K562 (cell line): ENCODE data around the gene DHRS12. TPM values are rescaled to one million over a fixed set of nuclear protein-coding genes. Genes with fewer than 3 reads are reported as not detected.

Experiments used
- ATAC-seq: fragments of 200-7000 bp; cut with Tn5 transposase; 3 replicates; pipeline ENCODE4 v1.9.1; 2020; ENCODE audit warnings: moderate library complexity
- BruUV-seq: library from RNA; stranded (reverse); fragments of 400-500 nt; replicated peaks from 2 replicates; lab custom pipeline; 2021; lab: Mats Ljungman, UMichigan
- CTCF ChIA-PET: fragments of 300-600 bp; formaldehyde crosslinking; extraction: SDS; loops from one replicate; lab custom pipeline; 2021; ENCODE audit warnings: low intra/inter-chr PET ratio; lab: Yijun Ruan, JAX
- POLR2A ChIA-PET: fragments of 300-600, 350-650 bp; sonication (Branson Sonifier 250); formaldehyde crosslinking; extraction: SDS; loops from one replicate; lab custom pipeline; 2021; ENCODE audit warnings: antibody characterized with exemption, inconsistent platforms; lab: Yijun Ruan, JAX
- DNase-seq, 4 experiments: peaks; one replicate each; pipeline versions ENCODE4 v3.0.0 to v3.0.0-alpha.2; 2011 to 2018; ENCODE audit warnings: low spot score in 3 of 4, mixed read lengths in 3 of 4; ENCODE audit errors: extremely low read depth in 1 of 4
- FAIRE-seq: peaks from 2 replicates; lab custom pipeline; 2011; peaks lifted over from hg19 to GRCh38; lab: Jason Lieb, UNC
- H2AFZ ChIP-seq: 2 replicates; pipeline ENCODE4 v1.6.0; 2011; ENCODE audit warnings: low read depth, low read length, control low read depth, inconsistent platforms
- H3K27ac ChIP-seq: fragments of 200-600 bp; 3 replicates; pipeline ENCODE4 v1.8.0; 2011; ENCODE audit warnings: low read depth, mild to moderate bottlenecking, control low read depth, inconsistent platforms, low read length, moderate library complexity, mixed read lengths; ENCODE audit errors: extremely low read depth
- H3K27me3 ChIP-seq, 2 experiments: fragments of 300-600 bp in 1 of 2; 2 replicates in 1 of 2; 3 replicates in 1 of 2; pipeline versions ENCODE4 v1.6.0 to v1.8.0; 2011; ENCODE audit warnings: inconsistent platforms in 2 of 2, low read length in 2 of 2, mild to moderate bottlenecking in 1 of 2, mixed read lengths in 1 of 2, moderate library complexity in 1 of 2; ENCODE audit not compliant: control insufficient read depth in 2 of 2, insufficient read depth in 2 of 2
- H3K36me3 ChIP-seq: fragments of 300-600 bp; 3 replicates; pipeline ENCODE4 v1.8.0; 2011; ENCODE audit warnings: mild to moderate bottlenecking, low read length, inconsistent platforms; ENCODE audit not compliant: control insufficient read depth, insufficient read depth
- H3K4me1 ChIP-seq, 2 experiments: fragments of 200-600 bp in 1 of 2; replicated peaks in 1 of 2; 2 replicates in 1 of 2; 3 replicates in 1 of 2; pipeline versions ENCODE4 v1.5.1 to v1.8.0; 2011; ENCODE audit warnings: inconsistent platforms in 2 of 2, low read length in 2 of 2, mild to moderate bottlenecking in 1 of 2, mixed read lengths in 1 of 2, moderate library complexity in 1 of 2; ENCODE audit not compliant: control insufficient read depth in 2 of 2, insufficient read depth in 2 of 2
- H3K4me2 ChIP-seq: 2 replicates; pipeline ENCODE4 v1.6.1; 2011; ENCODE audit warnings: low read length, control low read depth, inconsistent platforms, mixed read lengths; ENCODE audit not compliant: insufficient read depth
- H3K4me3 ChIP-seq: fragments of 200-600 bp; sonication (generic), shearing (Covaris generic); 2 replicates; pipeline ENCODE4 v1.5.1; 2016; ENCODE audit warnings: control low read depth, inconsistent platforms
- H3K79me2 ChIP-seq: fragments of 200-600 bp; 3 replicates; pipeline ENCODE4 v1.8.0; 2011; ENCODE audit warnings: low read length, inconsistent platforms; ENCODE audit not compliant: control insufficient read depth, insufficient read depth
- H3K9ac ChIP-seq, 2 experiments: 2 replicates each; pipeline versions ENCODE4 v1.6.0 to v1.6.1; 2011; ENCODE audit warnings: low read depth in 2 of 2, low read length in 2 of 2, control low read depth in 1 of 2, inconsistent platforms in 1 of 2, mild to moderate bottlenecking in 1 of 2, mixed read lengths in 1 of 2; ENCODE audit not compliant: insufficient read depth in 1 of 2
- H3K9me1 ChIP-seq: one replicate; pipeline ENCODE4 v1.6.0; 2011; ENCODE audit warnings: inconsistent platforms, mild to moderate bottlenecking, low read length, moderate library complexity; ENCODE audit not compliant: control insufficient read depth, insufficient read depth
- H3K9me3 ChIP-seq: replicated peaks from 2 replicates; pipeline ENCODE4 v1.5.1; 2011; ENCODE audit warnings: low read depth, low read length, inconsistent platforms; ENCODE audit not compliant: control insufficient read depth, insufficient read depth
- H4K20me1 ChIP-seq: replicated peaks from 2 replicates; pipeline ENCODE4 v1.6.1; 2011; ENCODE audit warnings: low read length, inconsistent platforms, mixed read lengths; ENCODE audit not compliant: control insufficient read depth, insufficient read depth
- ATF1 ChIP-seq, 2 experiments: fragments of 450-650 bp in 1 of 2; IDR thresholded peaks; 2 replicates each; pipeline ENCODE4 v1.6.1; 2016; ENCODE audit warnings: missing compliant biosample characterization in 1 of 2, missing genetic modification characterization in 1 of 2
- CEBPB ChIP-seq: fragments of 450-650 bp; IDR thresholded peaks from 2 replicates; pipeline ENCODE4 v1.6.1; 2016; ENCODE audit warnings: missing genetic modification characterization, missing compliant biosample characterization
- EP400 ChIP-seq: fragments of 450-650 bp; IDR thresholded peaks from 2 replicates; pipeline ENCODE4 v1.6.1; 2017; ENCODE audit warnings: antibody characterized with exemption, mild to moderate bottlenecking, moderate library complexity
- GABPA ChIP-seq: fragments of 200-800 bp; sonication (Bioruptor generic); conservative IDR thresholded peaks from 2 replicates; pipeline ENCODE4 v1.6.1; 2016; ENCODE audit warnings: low read depth, missing genetic modification characterization, missing compliant biosample characterization
- MYC ChIP-seq, 2 experiments: fragments of 250-450 bp in 1 of 2; sonication (Bioruptor Pico) in 1 of 2; IDR thresholded peaks; 2 replicates each; pipeline versions ENCODE4 v1.5.1 to v1.6.1; 2012 to 2021; ENCODE audit warnings: low read depth in 2 of 2, borderline replicate concordance in 1 of 2, improper control_type of control experiment in 1 of 2, low read length in 1 of 2, mild to moderate bottlenecking in 1 of 2, moderate library complexity in 1 of 2
- PHF20 ChIP-seq: fragments of 450-650 bp; IDR thresholded peaks from 2 replicates; pipeline ENCODE4 v1.6.1; 2018; ENCODE audit not compliant: partially characterized antibody
- POLR2AphosphoS5 ChIP-seq: IDR thresholded peaks from 2 replicates; pipeline ENCODE4 v1.6.1; 2011; ENCODE audit warnings: mild to moderate bottlenecking, low read depth, low read length, moderate library complexity; ENCODE audit not compliant: control insufficient read depth, insufficient read depth
- POLR2B ChIP-seq: fragments of 450-650 bp; IDR thresholded peaks from 2 replicates; pipeline ENCODE4 v1.6.1; 2018; ENCODE audit warnings: low read depth; ENCODE audit not compliant: partially characterized antibody
- RFX1 ChIP-seq: fragments of 450-650 bp; IDR thresholded peaks from 2 replicates; pipeline ENCODE4 v1.6.1; 2016; ENCODE audit warnings: mild to moderate bottlenecking, moderate library complexity
- YY1 ChIP-seq, 3 experiments: IDR thresholded peaks; 2 replicates each; pipeline ENCODE4 v1.6.1; 2011; ENCODE audit warnings: low read length in 2 of 3, mild to moderate bottlenecking in 2 of 3, moderate library complexity in 2 of 3, borderline replicate concordance in 1 of 3, control low read depth in 1 of 3, low read depth in 1 of 3; ENCODE audit not compliant: insufficient read depth in 3 of 3, insufficient replicate concordance in 2 of 3, control insufficient read depth in 1 of 3, insufficient read length in 1 of 3; ENCODE audit errors: extremely low read depth in 1 of 3
- ZBTB1 ChIP-seq: sonication (generic); formaldehyde crosslinking; IDR thresholded peaks from 2 replicates; pipeline ENCODE4 v1.8.1; 2023; ENCODE audit warnings: missing genetic modification reagents, low read depth, mild to moderate bottlenecking, borderline replicate concordance
- ZFX ChIP-seq: sonication (generic); formaldehyde crosslinking; IDR thresholded peaks from 2 replicates; pipeline ENCODE4 v1.8.0; 2022; ENCODE audit warnings: mild to moderate bottlenecking, missing genetic modification reagents, moderate library complexity
- ZNF668 ChIP-seq: fragments of 250-450 bp; sonication (Bioruptor Pico); IDR thresholded peaks from 2 replicates; pipeline ENCODE4 v1.8.0; 2022; ENCODE audit warnings: mild to moderate bottlenecking, inconsistent platforms
- WGBS: fragments of 100-300 bp; shearing (Covaris generic); methylation state at CpG from one replicate; pipeline ENCODE4 v1.1.6; 2016; ENCODE audit warnings: low coverage, mixed read lengths; ENCODE audit not compliant: insufficient coverage; ENCODE audit errors: missing lambda C conversion rate; 5-methylcytosine and 5-hydroxymethylcytosine counted together
- in situ Hi-C: fragments of 300-500 bp; cut with MboI; formaldehyde crosslinking; loops from 4 replicates; pipeline ENCODE4 v1.15.0; 2018; ENCODE audit warnings: inconsistent platforms, mixed read lengths
- intact Hi-C: fragments of 100-400 bp; cut with micrococcal nuclease; formaldehyde crosslinking; loops from 2 replicates; pipeline ENCODE4 v1.14.2; 2022
- polyA plus RNA-seq, 8 experiments: library from polyadenylated mRNA; depleted of rRNA in 4 of 8; stranded (reverse) in 5 of 8; unstranded in 3 of 8; fragments of >200 nt; fragmentation: Nextera tagmentation in 2 of 8; fragmentation: Illumina TruSeq in 1 of 8; extraction: Ambion mirVana in 2 of 8; extraction: Trizol in 1 of 8; gene quantifications; 2 replicates each; pipeline versions ENCODE4 v1.2.1 to v1.2.3, GENCODE V29; 2011 to 2014; ENCODE audit warnings: inconsistent platforms in 1 of 8, missing spikeins in 1 of 8
- total RNA-seq, 7 experiments: library from RNA; depleted of rRNA in 6 of 7; stranded (reverse); fragments of >200 nt in 6 of 7; fragmentation: Illumina TruSeq in 2 of 7; extraction: Trizol in 2 of 7; gene quantifications; 2 replicates each; pipeline versions ENCODE4 v1.2.1 to v1.2.3, GENCODE V29; 2011 to 2021; ENCODE audit warnings: low replicate concordance in 1 of 7
- TF ChIP-seq, protein P1 (sequence below), 2 experiments: fragments of 450-650 bp; conservative IDR thresholded peaks; 2 replicates each; pipeline ENCODE4 v1.6.1; 2017; ENCODE audit warnings: mild to moderate bottlenecking in 2 of 2, moderate library complexity in 2 of 2

Gene DHRS12
- total and polyA plus RNA-seq, 9 of the 15 experiments (the other 6 are each of a cell fraction or from before 2014, with no cell fraction given): 0.62 to 2.7 (median 0.98) TPM

DNA sequence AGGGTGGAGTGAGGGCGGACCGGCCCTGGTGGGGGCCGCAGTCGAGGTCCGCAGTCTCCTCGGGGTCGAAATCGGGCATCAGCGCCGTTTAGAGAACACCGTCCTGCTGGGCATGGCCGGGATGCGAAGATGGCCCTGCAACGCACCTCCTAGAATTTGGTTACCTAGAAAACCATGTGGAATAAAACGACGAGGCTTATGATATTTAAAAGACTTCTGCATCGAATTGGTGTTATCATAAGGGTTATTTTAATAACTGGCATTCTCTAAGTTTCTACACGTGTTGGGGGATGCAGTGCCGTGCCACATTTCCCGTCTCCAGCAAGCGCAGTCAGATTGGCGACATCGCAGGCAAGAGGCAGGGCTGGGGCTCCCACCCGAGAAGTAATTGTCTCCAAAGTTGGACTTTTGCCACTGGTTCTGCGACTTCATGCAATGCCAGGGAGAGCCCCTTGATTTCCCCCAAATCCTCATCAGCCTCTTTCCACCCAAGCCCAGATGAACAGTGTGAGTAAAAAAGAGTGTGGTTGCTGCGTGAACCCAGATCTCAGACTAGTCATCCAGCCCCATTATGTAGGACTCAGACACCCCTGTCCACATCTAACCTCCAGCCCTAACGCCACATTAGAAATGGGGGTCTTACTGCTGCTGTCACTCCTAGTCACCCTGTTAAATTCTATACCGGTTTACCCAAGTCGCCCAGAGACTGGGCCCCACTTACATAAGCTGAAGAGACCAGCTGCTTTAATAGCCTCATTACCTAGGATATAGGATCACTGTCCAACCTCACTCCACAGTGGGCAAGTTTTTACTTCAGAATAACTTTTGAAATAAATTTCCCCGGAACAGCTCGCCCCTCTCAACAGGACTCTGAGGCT, 571 bp upstream of the DHRS12 start:
- Histone ChIP-seq H3K79me2 (peaks cover 7% of the 10 kb centered on the region; the same call in 1 of the 3 replicates), H3K36me3 (no peaks in the 10 kb centered on the region), H3K9ac (peak overlapping the region; percentile 96 to 97), H3K9me1 (no peaks in the 10 kb centered on the region), H3K4me3 (peak overlapping the region; percentile 74), H3K9me3 (no peaks in the 10 kb centered on the region), H3K27me3 (peaks cover 0 to 5% of the 10 kb centered on the region in 2 experiments; a peak in 2 of 5 replicates), H3K4me2 (peak overlapping the region; percentile 90), H2AFZ (peak overlapping the region; percentile 88), H4K20me1 (no peaks in the 10 kb centered on the region), H3K27ac (peak overlapping the region; percentile 95), H3K4me1 (peaks cover 18 to 27% of the 10 kb centered on the region in 2 experiments; a peak in 4 of 5 replicates)
- in situ Hi-C loops: no loop called here
- peak in 1 of 4 experiments; percentile 15 for DNase-seq
- BruUV-seq: TSS peak; percentile 86
- POLR2A ChIA-PET: interaction anchor here (0.6 to 0.7 kb wide), 2 partner anchors 24 to 653 kb away, joined by 3 read pairs; no protein-coding TSS in a partner anchor
- WGBS: 20% methylated on average over 19 of the region's 31 CpGs
- no peak; the same call in 2 of the 3 replicates for ATAC-seq
- intact Hi-C loops: no loop called here
- no peak for FAIRE-seq
- CTCF ChIA-PET: no interaction called here
- TF ChIP-seq POLR2AphosphoS5 (0 out of 2 replicates have a peak, but pooled peaks have one; percentile 2), ATF1 (CRISPR knock-in tag; IDR thresholded peaks at IDR 0.05) (no peak), ATF1 (tag; IDR thresholded peaks at IDR 0.05) (no peak), GABPA (tag) (peak; percentile 58), CEBPB (0 out of 2 replicates have a peak, but pooled peaks have one; percentile 23), POLR2B (peak; percentile 46), RFX1 (no peak), MYC (IDR thresholded peaks at IDR 0.05; ENCODE audit: low read depth, low read length) (0 out of 2 replicates have a peak, but pooled peaks have one; percentile 3), MYC (CRISPR knock-in tag; IDR thresholded peaks at IDR 0.05; ENCODE audit: borderline replicate concordance, low read depth) (no peak), ZFX (CRISPR knock-in tag) (0 out of 2 replicates have a peak, but pooled peaks have one; percentile 83), YY1 (IDR thresholded peaks at IDR 0.05; ENCODE audit: borderline replicate concordance in 1 of 3, control insufficient read depth in 1 of 3, extremely low read depth in 1 of 3, insufficient read depth in 3 of 3, insufficient read length in 1 of 3, insufficient replicate concordance in 2 of 3, low read depth in 1 of 3, low read length in 2 of 3) (peak in 1 of 3 experiments; percentile 25), ZNF668 (CRISPR knock-in tag) (no peak), EP400 (peak; percentile 17), PHF20 (peak; percentile 45), ZBTB1 (CRISPR knock-in tag) (0 out of 2 replicates have a peak, but pooled peaks have one; percentile 2)
- TF ChIP-seq, protein P1, sequence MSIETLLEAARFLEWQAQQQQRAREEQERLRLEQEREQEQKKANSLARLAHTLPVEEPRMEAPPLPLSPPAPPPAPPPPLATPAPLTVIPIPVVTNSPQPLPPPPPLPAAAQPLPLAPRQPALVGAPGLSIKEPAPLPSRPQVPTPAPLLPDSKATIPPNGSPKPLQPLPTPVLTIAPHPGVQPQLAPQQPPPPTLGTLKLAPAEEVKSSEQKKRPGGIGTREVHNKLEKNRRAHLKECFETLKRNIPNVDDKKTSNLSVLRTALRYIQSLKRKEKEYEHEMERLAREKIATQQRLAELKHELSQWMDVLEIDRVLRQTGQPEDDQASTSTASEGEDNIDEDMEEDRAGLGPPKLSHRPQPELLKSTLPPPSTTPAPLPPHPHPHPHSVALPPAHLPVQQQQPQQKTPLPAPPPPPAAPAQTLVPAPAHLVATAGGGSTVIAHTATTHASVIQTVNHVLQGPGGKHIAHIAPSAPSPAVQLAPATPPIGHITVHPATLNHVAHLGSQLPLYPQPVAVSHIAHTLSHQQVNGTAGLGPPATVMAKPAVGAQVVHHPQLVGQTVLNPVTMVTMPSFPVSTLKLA (conservative IDR thresholded peaks at IDR 0.05): 0 out of 4 replicates have a peak, but pooled peaks of 1 of the 2 experiments have one; percentile 27
